GM23338 (cell line): Measurements from ENCODE around the gene STXBP2. TPM values are rescaled to one million over a fixed set of nuclear protein-coding genes. Genes with fewer than 3 reads are reported as not detected.

Experiments used
- ATAC-seq: fragments of 200-7000 bp; cut with Tn5 transposase; 3 replicates; pipeline ENCODE4 v1.9.1; 2020
- DNase-seq: peaks from one replicate; pipeline ENCODE4 v3.0.0-alpha.2; 2015; ENCODE audit warnings: low spot score
- H2AFZ ChIP-seq: fragments of 200-600 bp; sonication (generic); 2 replicates; pipeline ENCODE4 v1.8.0; 2016; ENCODE audit warnings: antibody characterized with exemption, mild to moderate bottlenecking, moderate library complexity
- H3F3A ChIP-seq: fragments of 200-600 bp; sonication (generic); replicated peaks from 2 replicates; pipeline ENCODE4 v1.8.0; 2017; ENCODE audit warnings: antibody characterized with exemption, mixed run types, low read depth
- H3K27ac ChIP-seq: fragments of 200-600 bp; sonication (generic); 2 replicates; pipeline ENCODE4 v1.6.1; 2016; ENCODE audit warnings: low read depth
- H3K27me3 ChIP-seq: fragments of 200-600 bp; sonication (generic); 2 replicates; pipeline ENCODE4 v1.8.0; 2016; ENCODE audit warnings: mild to moderate bottlenecking, mixed run types, moderate library complexity; ENCODE audit not compliant: insufficient read depth
- H3K36me3 ChIP-seq: fragments of 200-600 bp; sonication (generic); 2 replicates; pipeline ENCODE4 v1.8.0; 2016; ENCODE audit warnings: mild to moderate bottlenecking; ENCODE audit not compliant: insufficient read depth
- H3K4me1 ChIP-seq: fragments of 200-600 bp; sonication (generic); 2 replicates; pipeline ENCODE4 v1.8.0; 2016; ENCODE audit warnings: mild to moderate bottlenecking, moderate library complexity; ENCODE audit not compliant: insufficient read depth
- H3K4me2 ChIP-seq: fragments of 200-600 bp; sonication (generic); 2 replicates; pipeline ENCODE4 v1.7.1; 2017; ENCODE audit warnings: mixed run types
- H3K4me3 ChIP-seq: fragments of 200-600 bp; sonication (generic); 2 replicates; pipeline ENCODE4 v1.6.1; 2016; ENCODE audit warnings: mixed run types
- H3K79me2 ChIP-seq: fragments of 200-600 bp; sonication (generic); replicated peaks from 2 replicates; pipeline ENCODE4 v1.8.0; 2017; ENCODE audit warnings: mild to moderate bottlenecking; ENCODE audit not compliant: insufficient read depth
- H3K9me2 ChIP-seq: fragments of 200-600 bp; sonication (generic); 2 replicates; pipeline ENCODE4 v1.8.0; 2017; ENCODE audit not compliant: insufficient read depth
- H4K20me1 ChIP-seq: fragments of 200-600 bp; sonication (generic); replicated peaks from 2 replicates; pipeline ENCODE4 v1.8.0; 2017; ENCODE audit warnings: mild to moderate bottlenecking; ENCODE audit not compliant: insufficient read depth
- H3K27ac Mint-ChIP-seq: 2 replicates; pipeline ENCODE4 v1.8.0; 2020; ENCODE audit warnings: inconsistent platforms, mild to moderate bottlenecking, moderate library complexity, mixed read lengths
- H3K27me3 Mint-ChIP-seq: 3 replicates; pipeline ENCODE4 v1.8.0; 2022; ENCODE audit warnings: low read depth, mild to moderate bottlenecking, moderate library complexity, mixed read lengths, inconsistent platforms; ENCODE audit not compliant: insufficient read depth, poor library complexity
- H3K36me3 Mint-ChIP-seq: 3 replicates; pipeline ENCODE4 v1.8.0; 2021; ENCODE audit warnings: low read depth, mild to moderate bottlenecking, inconsistent platforms, moderate library complexity, mixed read lengths
- H3K4me1 Mint-ChIP-seq: 3 replicates; pipeline ENCODE4 v1.8.0; 2020; ENCODE audit warnings: mild to moderate bottlenecking, inconsistent platforms, mixed read lengths
- H3K4me3 Mint-ChIP-seq: 3 replicates; pipeline ENCODE4 v1.8.0; 2021; ENCODE audit warnings: moderate library complexity, mild to moderate bottlenecking, inconsistent platforms, mixed read lengths
- H3K9me3 Mint-ChIP-seq: 3 replicates; pipeline ENCODE4 v1.8.0; 2020; ENCODE audit warnings: moderate library complexity, mild to moderate bottlenecking, inconsistent platforms, mixed read lengths
- CREB1 ChIP-seq: fragments of 250-450 bp; sonication (Bioruptor Pico); IDR thresholded peaks from 2 replicates; pipeline ENCODE4 v1.5.0; 2020; ENCODE audit warnings: low read depth, mild to moderate bottlenecking, moderate library complexity
- CTCF ChIP-seq, 2 experiments: fragments of 200-600 bp in 1 of 2; sonication (generic) in 1 of 2; conservative IDR thresholded peaks; 2 replicates each; pipeline versions ENCODE4 v1.5.1 to v1.6.1; 2016 to 2017; ENCODE audit warnings: antibody characterized with exemption in 2 of 2, low read depth in 2 of 2, mild to moderate bottlenecking in 2 of 2, moderate library complexity in 1 of 2
- EZH2 ChIP-seq: fragments of 200-600 bp; sonication (generic); IDR thresholded peaks from one replicate; pipeline ENCODE4 v1.8.0; 2017; ENCODE audit warnings: antibody characterized with exemption, mild to moderate bottlenecking, low read depth; ENCODE audit not compliant: unreplicated experiment
- EZH2phosphoT487 ChIP-seq: fragments of 200-600 bp; sonication (generic); IDR thresholded peaks from one replicate; pipeline ENCODE4 v1.8.1; 2018; ENCODE audit warnings: antibody characterized with exemption; ENCODE audit not compliant: unreplicated experiment
- JUNB ChIP-seq: IDR thresholded peaks from one replicate; pipeline ENCODE4 v1.6.1; 2016; ENCODE audit warnings: antibody characterized with exemption; ENCODE audit not compliant: unreplicated experiment
- NANOG ChIP-seq: IDR thresholded peaks from 2 replicates; pipeline ENCODE4 v1.6.1; 2016; ENCODE audit warnings: antibody characterized with exemption, borderline replicate concordance
- STAT1 ChIP-seq: IDR thresholded peaks from one replicate; pipeline ENCODE4 v1.6.1; 2016; ENCODE audit warnings: antibody characterized with exemption; ENCODE audit not compliant: unreplicated experiment
- ZNF114 ChIP-seq: fragments of 250-450 bp; sonication (Bioruptor Pico); IDR thresholded peaks from 2 replicates; pipeline ENCODE4 v1.5.0; 2020; ENCODE audit warnings: mild to moderate bottlenecking, moderate library complexity
- ZNF331 ChIP-seq: fragments of 250-450 bp; sonication (Bioruptor Pico); IDR thresholded peaks from 2 replicates; pipeline ENCODE4 v1.5.0; 2020; ENCODE audit warnings: low read depth, mild to moderate bottlenecking, moderate library complexity
- ZNF462 ChIP-seq: fragments of 250-450 bp; sonication (Bioruptor Pico); IDR thresholded peaks from 2 replicates; pipeline ENCODE4 v1.5.0; 2020; ENCODE audit warnings: mild to moderate bottlenecking, moderate library complexity
- polyA plus RNA-seq: library from polyadenylated mRNA; unstranded; fragments of >200 nt; fragmentation: Nextera tagmentation; extraction: Ambion mirVana; gene quantifications from 2 replicates; pipeline ENCODE4 v1.2.1, GENCODE V29; 2016
- total RNA-seq: library from RNA; depleted of rRNA; stranded (reverse); fragments of >200 nt; shearing (Covaris generic); gene quantifications from 2 replicates; pipeline ENCODE4 v1.2.3, GENCODE V29; 2014
- TF ChIP-seq, protein P1 (sequence below): IDR thresholded peaks from one replicate; pipeline ENCODE4 v1.6.1; 2018; ENCODE audit warnings: antibody characterized with exemption; ENCODE audit not compliant: unreplicated experiment
- TF ChIP-seq, protein P2 (sequence below): IDR thresholded peaks from 2 replicates; pipeline ENCODE4 v1.6.1; 2016; ENCODE audit warnings: antibody characterized with exemption

STXBP2 gene
- total and polyA plus RNA-seq, 2 experiments from 2014 or later = 42.6 to 55.8 TPM

GRCh38 chr19:7633698-7634097 is 3.2 kb upstream of the STXBP2 start, which contains the start of gene PCP2:
PCP2 (minus strand) TSS chr19:7633719; CDS start chr19:7633457, 262 bp downstream.
- DNase-seq = no peak
- ATAC-seq = no peak
- Mint-ChIP-seq H3K27me3 (peaks cover 27% of the 10 kb centered on the region), H3K36me3 (no peaks in the 10 kb centered on the region), H3K4me1 (peaks cover 9% of the 10 kb centered on the region; the same call in 2 of the 3 replicates), H3K27ac (no peak within 1 kb of the TSS), H3K4me3 (no peak within 1 kb of the TSS; the same call in 2 of the 3 replicates), H3K9me3 (no peaks in the 10 kb centered on the region; the same call in 1 of the 3 replicates)
- TF ChIP-seq CTCF (conservative IDR thresholded peaks at IDR 0.05; ENCODE audit: low read depth in 2 of 2) (no peak), STAT1 (no peak), EZH2 (no peak), ZNF462 (CRISPR knock-in tag) (no peak), ZNF114 (no peak), CREB1 (CRISPR knock-in tag) (no peak), ZNF331 (CRISPR knock-in tag) (no peak), NANOG (no peak), EZH2phosphoT487 (no peak), JUNB (no peak)
- TF ChIP-seq, protein P1, sequence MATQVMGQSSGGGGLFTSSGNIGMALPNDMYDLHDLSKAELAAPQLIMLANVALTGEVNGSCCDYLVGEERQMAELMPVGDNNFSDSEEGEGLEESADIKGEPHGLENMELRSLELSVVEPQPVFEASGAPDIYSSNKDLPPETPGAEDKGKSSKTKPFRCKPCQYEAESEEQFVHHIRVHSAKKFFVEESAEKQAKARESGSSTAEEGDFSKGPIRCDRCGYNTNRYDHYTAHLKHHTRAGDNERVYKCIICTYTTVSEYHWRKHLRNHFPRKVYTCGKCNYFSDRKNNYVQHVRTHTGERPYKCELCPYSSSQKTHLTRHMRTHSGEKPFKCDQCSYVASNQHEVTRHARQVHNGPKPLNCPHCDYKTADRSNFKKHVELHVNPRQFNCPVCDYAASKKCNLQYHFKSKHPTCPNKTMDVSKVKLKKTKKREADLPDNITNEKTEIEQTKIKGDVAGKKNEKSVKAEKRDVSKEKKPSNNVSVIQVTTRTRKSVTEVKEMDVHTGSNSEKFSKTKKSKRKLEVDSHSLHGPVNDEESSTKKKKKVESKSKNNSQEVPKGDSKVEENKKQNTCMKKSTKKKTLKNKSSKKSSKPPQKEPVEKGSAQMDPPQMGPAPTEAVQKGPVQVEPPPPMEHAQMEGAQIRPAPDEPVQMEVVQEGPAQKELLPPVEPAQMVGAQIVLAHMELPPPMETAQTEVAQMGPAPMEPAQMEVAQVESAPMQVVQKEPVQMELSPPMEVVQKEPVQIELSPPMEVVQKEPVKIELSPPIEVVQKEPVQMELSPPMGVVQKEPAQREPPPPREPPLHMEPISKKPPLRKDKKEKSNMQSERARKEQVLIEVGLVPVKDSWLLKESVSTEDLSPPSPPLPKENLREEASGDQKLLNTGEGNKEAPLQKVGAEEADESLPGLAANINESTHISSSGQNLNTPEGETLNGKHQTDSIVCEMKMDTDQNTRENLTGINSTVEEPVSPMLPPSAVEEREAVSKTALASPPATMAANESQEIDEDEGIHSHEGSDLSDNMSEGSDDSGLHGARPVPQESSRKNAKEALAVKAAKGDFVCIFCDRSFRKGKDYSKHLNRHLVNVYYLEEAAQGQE = no peak
- TF ChIP-seq, protein P2, sequence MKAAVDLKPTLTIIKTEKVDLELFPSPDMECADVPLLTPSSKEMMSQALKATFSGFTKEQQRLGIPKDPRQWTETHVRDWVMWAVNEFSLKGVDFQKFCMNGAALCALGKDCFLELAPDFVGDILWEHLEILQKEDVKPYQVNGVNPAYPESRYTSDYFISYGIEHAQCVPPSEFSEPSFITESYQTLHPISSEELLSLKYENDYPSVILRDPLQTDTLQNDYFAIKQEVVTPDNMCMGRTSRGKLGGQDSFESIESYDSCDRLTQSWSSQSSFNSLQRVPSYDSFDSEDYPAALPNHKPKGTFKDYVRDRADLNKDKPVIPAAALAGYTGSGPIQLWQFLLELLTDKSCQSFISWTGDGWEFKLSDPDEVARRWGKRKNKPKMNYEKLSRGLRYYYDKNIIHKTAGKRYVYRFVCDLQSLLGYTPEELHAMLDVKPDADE = no peak
- Histone ChIP-seq H2AFZ (no peak within 1 kb of the TSS), H3K27me3 (peaks cover 24% of the 10 kb centered on the region), H4K20me1 (peaks cover 2% of the 10 kb centered on the region; the same call in 1 of the 2 replicates), H3K4me1 (peaks cover 9% of the 10 kb centered on the region; the same call in 1 of the 2 replicates), H3K27ac (no peak within 1 kb of the TSS), H3F3A (no peaks in the 10 kb centered on the region), H3K36me3 (no peaks in the 10 kb centered on the region), H3K79me2 (peaks cover 20% of the 10 kb centered on the region), H3K4me2 (no peak within 1 kb of the TSS), H3K4me3 (no peak within 1 kb of the TSS), H3K9me2 (no peaks in the 10 kb centered on the region)
